Measurements from ENCODE around the gene ZNF592.
"Not testable (repeated sequence)": the region's sequence is repeated elsewhere in the genome, so short reads cannot be mapped to it uniquely, and the experiment has no call there.

ZNF592 gene

DNA sequence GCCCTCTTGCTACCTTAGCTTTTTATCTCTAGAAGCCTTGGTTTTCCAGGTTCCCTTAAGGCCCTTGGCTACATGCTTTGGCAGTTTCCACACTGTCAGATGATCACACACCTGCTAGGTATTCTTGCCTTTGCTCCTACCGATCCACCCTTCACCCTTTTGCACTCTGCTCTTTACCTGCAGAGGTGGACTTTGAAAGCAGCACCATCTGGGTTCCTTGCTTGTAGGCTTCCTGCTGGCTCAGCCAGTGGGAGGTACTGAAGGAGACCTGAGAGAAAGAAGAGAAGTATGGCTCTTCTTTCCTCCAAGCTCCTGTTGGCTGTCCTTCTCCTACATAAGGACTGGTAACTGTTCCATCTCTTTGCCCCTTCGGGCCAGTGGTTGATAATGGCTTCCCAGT is 7.3 kb upstream of the ZNF592 start:
- DNase-seq (ENCODE audit: low read depth) = no peak

DNA sequence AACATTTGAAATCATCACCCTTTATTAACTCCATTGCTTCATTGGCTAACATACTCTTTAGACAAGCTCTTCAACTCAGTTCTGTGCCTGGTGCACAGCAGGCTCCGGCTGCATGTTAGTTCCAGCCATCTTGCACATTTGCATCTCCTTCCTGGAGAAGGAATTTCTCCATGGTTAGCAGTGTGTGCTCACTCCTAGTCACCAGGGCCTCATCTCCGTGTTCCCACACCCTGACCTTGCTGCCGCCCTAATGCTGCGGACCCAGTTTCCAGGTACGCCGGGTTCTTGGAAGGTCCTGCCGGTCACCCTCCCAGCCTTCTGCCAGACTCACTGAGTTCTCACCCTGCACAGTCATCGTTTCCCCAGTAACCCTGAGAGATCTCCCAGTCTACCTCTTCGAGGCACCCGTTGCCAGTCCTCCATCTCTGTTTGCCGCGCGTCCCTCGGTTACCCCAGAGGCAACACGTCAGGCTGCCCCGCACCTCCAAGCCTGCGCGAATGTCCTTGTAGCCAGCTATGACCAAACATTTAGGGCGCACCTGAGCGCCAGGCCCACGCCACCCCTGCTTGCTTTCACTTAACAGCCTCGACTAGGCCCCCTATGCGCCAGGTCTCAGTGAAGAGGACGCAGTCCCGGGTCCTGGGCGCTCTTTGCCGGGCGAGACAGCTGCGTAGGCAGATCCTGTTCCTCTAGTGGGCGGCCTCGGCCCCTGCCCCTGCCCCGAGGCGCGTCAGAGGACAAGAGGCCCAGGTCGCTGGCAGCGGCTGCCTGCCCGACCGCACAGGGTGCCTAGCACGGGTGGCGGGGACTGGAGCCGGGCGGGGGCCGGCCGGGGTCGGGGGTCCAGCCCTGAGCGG is 747 bp upstream of the ZNF592 start:
- DNase-seq (ENCODE audit: low read depth) = no peak

DNA sequence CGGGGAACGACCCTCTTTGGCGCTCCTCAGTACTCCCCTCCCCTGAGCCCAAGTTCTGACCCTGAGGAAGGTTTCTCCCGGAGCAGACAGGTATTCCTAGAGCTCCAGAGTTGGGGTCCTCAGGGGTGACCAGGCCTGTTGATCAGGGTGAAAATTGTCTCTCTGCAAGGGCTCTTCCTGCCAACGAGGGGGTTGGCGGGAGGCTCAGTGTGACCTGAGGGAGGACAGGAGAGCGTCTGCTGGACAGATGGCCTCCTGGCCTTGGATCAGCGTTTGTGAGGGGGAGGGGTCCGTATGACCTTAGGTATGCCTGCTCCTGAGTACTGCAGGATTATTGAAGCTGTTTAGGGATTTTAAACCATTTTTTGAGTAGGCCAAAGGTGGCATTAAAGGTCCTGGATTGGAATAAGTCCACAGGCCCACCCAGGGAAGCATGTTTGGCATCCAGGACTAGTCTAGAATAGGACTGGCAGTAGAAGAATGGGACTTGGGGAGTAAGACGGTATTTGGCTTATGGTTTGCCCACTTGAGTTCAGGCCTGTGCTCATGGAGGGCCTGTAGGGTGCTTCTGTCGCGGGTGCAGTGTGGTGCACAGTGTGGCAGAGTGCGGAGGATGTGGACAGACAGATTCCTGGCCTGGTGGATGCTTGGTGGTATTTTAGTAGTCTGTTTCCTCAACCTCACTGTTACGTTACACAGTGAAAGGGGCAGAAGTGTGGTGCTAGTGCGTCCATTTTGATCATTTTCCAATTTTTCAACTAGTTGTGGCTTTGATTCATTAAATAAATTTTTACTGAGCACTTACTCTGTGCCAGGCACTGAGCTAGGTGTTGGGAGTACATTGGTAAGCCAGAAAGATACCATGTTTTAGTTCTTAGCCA is 959 bp downstream of the ZNF592 start:
- no peak for DNase-seq (ENCODE audit: low read depth)

DNA sequence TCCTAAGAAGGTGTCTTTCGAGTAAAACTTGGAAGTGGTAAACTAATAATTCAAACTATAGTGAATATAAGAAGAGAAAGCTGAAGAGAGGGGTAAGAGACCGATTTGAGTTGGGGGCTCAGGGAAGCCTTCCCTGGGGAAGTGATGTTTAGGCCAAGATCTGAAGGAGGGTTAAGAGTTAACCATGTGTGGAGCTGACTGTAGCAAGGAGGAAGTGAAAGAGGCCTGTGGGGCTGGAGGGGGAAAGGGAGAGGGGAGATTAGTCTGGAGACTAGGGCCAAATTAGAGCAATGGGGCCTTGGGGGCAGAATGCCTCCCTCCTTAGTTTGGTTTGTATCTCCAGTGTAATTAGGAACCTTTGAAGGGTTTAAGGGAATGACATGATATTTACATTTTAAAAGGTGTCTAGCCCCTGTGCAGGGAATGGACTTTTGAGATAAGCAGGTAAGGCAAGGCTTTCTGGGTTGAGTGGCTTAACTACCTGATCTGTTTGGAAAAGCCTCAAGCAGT is 2.2 kb downstream of the ZNF592 start:
- no peak for DNase-seq (ENCODE audit: low read depth)

DNA sequence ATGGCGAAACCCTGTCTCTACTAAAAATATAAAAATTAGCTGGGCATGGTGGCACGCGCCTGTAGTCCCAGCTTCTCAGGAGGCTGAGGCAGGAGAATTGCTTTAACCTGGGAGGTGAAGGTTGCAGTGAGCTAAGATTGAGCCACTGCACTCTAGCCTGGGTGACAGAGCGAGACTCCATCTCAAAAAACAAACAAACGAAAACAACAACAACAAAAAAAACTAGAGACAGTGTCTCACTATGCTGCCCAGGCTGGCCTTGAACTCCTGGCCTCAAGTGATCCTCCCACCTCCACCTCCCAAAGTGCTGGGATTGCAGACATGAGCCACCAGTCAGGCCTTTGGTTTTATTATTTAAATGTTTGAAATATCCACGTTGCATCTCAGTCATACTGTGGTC is 3.3 kb downstream of the ZNF592 start:
- not testable (repeated sequence) for DNase-seq (ENCODE audit: low read depth)

DNA sequence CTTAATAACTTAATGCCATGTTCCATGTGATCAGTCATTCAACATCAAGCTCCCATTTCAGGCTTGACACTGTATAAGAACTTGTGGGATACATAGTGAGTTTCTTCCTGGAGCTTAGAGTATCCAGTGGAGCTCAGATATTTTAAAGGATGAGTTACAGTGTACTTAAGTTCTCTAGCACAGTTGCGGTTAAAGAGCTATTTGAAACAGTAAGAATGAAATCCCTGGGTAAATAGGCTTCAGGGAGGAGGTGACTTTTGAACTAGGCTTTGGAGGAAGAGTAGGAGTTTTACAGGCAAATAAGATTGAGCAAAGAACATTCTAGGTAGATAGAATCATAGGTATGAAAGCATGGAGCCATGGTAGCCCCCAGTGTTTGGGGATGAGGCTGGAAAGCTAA is 3.8 kb downstream of the ZNF592 start:
- no peak for DNase-seq (ENCODE audit: low read depth)

DNA sequence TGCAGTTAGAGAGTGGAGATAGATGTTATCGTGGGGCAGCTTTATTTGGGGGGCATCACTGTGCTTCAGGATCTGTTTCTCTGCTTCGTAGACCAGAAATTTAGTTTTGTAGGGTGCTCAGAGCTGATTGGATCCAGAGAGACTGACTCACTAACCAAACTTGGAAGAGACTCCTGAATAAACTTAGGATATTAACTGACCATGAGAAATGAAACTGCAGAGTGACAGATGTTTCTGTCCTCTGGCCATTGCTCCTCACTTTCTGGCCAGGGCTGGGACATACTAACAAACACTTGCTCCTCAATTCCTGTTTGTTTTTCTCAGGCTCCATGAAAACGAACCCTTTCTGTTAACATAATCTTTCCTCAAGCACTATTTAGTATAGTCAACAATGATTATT is 4.3 kb downstream of the ZNF592 start:
- no peak for DNase-seq (ENCODE audit: low read depth)

DNA sequence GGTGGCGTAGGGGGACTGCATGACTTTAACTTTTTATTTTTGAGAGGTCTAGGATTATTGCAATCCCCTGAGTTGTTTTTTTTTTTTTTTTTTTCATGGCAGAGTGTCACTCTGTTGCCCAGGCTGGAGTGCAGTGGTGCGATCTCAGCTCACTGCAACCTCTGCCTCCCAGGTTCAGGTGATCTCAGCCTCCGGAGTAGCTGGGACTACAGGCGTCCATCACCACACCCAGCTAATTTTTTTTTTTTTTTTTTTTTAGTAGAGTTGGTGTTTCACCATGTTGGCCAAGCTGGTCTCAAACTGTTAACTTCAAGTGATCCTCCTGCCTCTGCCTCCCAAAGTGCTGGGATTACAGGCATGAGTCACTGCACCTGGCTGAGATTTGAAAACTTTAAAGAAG is 6.5 kb downstream of the ZNF592 start:
- DNase-seq (ENCODE audit: low read depth) = not testable (repeated sequence)

DNA sequence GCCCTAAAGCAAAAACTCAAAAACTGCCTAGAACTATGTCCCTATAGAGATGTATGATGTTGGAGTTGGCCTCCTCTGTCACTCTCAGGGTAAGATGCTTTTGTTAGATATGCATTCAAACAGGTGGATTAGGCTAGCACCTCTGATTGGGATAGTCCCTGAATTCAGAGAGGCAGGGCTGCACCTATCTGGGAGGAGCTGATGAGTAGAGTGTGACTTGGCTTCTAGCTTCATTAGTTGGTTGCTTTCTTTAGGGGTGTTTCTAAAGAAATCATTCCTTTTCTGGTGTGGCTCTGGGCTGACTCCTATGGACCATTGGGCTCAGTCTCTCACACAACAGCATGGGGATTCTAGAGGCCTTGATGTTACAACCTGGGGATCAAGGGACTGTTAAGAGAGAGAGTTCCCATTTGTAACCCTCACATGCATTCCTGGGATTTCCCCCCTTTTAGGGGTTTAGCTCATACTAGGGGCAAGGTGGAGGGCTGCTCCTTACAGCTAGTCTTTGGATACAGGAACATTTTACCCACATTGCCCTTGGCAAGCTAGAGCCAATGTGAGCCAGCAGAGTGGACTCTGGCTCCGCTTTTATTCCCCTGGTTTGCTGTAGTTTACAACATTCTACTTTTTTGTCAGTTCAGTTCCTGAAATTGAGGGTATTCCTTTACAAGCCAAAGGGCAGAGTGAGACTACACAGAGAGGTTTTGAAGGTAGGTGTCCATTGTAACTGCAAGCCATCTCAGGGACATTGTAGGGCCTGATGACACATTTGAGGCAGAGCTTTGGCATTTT is 7.5 kb downstream of the ZNF592 start:
- no peak for DNase-seq (ENCODE audit: low read depth)

DNA sequence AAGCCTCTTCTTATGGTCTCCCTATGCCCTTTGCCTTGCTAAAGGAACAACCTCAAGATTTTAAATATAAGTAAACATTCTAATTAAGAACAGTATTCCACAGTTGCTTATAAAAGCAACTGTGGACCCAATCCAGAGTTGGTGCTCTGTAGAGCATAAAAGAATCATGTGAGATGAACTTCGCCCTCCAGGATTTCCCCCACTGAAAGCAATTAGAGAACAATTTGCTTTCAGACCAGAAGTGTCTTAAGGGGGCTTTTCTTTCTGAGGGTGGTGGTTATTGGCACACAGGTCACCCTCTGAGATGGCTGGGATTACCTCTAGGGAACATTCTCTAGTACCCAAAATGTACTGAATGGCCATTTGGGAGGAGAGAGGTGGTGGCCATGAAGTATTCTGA is 10.6 kb downstream of the ZNF592 start:
- no peak for DNase-seq (ENCODE audit: low read depth)

DNA sequence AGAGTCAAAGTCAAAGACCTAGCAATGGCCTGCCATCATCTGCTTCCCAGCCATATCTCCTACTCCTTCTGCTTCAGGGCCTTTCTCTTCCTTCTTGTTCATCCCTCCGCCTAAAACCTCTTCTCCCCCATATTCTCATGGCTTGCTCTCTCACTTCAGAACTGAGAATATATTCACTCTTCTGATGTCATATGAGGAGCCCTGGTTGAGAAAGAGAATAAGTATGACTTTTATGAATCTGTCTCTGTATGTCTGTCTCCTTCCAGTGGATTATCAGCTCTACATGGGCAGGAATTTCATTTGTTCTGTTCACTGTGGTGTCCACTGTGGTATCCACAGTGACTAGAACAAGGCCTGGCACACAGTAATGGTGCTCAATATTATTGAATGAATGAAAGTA is 11.8 kb downstream of the ZNF592 start:
- no peak for DNase-seq (ENCODE audit: low read depth)

DNA sequence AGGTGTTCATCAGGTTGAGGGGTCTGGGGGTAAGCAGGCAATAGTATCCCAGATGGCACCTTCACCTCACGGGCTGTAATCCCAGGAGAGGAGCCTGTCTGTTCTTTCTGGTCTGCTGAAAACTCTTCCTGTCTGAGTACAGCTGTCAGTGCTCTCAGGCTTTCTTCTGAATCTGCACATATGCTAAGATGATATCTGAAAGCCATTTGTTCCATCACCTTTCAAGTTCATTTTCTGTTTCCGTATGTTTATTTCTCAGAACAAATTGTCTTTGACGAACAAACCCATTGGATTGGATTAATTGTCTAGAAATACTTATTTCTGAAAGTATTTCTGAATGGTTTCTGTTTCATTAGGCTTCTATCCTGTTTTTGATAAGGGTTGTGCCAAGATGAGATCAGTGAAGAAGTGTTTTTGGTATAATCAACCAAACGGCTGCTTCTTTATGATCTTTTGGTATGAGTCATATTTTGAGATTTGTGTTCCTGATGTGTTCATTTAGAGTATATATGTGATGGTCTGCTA is 13.3 kb downstream of the ZNF592 start:
- DNase-seq (ENCODE audit: low read depth) = no peak

DNA sequence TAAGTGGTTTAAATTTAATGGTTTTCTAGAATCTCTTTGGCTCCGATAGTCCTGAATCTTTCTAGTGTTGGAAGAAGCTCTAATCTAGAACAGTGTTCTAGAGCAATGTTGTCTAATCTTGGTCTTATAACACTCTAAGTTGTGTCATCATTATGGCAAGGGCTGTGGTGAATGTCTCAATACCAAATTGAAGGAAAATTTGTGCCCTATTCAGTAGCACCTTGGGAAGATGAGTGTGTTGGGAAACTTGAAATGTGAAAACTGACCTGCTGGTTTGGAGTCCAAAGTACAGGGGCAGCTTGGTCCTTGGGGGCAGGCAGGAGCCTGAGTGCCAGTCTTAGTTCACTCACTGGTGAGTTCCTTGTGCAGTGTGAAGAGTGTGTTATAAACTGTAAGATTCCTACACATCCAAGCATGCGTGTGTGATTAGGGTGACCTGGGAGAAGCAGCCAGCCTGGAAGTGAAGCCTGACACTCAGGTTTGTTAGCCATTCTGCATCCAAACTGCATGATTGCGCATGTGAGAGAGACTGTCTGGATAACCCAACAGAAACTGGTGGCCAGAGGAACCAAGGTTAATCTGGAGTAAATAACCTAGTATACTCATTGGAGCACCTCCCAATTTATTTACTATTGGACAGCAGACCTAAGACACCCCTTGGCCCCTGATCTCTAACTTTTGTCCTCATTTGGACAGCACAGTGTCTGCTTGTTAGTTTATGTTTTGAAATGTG is 14.6 kb downstream of the ZNF592 start:
- no peak for DNase-seq (ENCODE audit: low read depth)

DNA sequence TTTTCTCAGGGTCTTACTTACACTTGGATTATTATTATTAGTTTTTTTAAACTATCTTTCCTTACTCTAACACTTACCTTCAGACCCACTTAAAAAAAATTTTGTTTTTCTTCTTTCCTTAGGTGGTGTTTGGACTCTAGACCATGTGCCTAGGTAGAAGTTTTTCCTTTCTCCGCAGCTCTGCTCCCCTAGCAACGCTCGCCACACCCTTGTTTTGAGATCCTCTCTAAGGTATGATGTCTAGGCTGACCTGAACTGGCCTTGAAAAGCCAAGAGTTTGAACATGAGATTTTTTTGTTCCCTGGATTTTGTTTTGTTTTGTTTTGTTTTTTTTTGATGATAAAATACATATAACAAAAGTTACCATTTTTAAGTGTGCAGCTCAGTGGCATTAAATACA is 16.2 kb downstream of the ZNF592 start:
- no peak for DNase-seq (ENCODE audit: low read depth)

DNA sequence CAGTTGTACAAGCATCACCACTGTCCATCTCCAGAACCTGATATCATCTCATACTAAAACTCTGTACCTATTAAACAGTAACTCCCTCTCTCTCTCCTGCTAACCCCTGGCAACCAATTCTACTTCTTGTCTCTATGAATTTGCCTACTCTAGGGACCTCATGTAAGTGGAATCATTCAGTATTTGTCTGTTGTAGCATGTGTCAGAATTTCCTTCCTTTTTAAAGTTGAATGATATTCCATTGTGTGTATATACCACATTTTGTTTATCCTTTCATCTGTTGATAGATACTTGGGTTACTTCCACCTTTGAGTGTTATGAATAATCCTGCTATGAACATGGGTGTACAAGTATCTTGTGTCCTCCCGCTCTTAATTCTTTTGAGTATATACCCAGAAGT is 16.6 kb downstream of the ZNF592 start:
- no peak for DNase-seq (ENCODE audit: low read depth)

DNA sequence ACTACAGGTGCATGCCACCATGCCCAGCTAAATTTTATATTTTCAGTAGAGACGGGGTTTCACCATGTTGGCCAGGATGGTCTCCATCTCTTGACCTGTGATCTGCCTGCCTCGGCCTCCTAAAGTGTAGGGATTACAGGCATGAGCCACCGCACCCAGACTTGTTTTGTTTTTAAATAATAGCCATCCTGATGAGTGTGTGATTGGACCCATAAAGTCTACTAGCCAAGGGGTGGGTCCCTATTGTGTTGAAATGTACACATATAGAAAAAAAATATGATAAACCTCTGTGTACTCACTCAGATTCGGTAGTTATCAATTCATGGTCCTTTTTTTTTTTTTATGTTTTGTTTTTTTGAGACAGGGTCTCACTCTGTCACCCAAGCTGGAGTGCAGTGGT is 17.3 kb downstream of the ZNF592 start:
- DNase-seq (ENCODE audit: low read depth) = no peak

DNA sequence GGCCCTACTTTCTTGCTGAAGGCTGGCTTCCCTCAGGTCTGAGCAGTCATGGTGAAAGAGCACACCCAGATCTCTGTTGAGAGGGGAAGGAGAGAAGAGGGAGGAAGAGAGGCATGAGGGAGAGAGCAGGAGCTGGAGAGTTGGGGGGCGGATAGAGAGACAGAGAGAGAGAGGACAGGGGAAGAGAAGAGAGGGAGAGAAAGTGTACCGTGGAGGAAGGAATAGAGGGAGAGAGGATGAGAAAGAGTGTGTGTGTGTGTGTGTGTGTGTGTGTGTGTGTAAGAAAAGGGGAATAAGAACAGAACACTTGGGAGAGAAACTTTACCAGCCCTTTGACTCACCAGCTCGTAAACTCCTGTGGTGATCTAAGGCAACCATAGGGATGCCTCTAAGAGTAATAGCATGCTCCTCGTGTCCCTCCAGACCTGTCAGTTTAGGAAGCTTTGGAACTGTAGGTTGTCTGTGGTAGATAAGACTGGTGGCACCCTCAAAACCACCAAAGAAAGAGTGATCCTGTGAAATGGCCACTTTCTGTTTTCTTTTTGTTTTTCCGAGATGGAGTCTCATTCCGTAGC is 18.2 kb downstream of the ZNF592 start:
- DNase-seq (ENCODE audit: low read depth) = no peak

DNA sequence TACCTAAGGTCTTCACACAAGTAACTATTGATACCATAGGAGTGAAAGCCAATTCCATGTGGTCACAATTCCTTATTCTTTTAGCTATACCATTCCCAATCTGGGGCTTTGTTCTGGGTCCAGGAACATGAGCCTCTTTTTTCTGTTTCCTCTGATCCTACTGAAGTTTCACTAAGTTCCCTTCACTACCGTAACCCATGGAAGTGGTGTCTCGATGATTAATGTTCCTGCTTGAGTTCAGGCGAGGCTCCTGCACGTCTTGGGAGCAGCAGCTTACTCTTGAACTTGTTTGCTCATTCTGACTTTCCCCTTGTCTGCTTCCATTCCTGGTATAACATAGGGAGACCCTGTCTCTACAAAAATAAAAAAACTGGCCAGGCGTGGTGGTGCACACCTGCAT is 23.6 kb downstream of the ZNF592 start:
- no peak for DNase-seq (ENCODE audit: low read depth)

DNA sequence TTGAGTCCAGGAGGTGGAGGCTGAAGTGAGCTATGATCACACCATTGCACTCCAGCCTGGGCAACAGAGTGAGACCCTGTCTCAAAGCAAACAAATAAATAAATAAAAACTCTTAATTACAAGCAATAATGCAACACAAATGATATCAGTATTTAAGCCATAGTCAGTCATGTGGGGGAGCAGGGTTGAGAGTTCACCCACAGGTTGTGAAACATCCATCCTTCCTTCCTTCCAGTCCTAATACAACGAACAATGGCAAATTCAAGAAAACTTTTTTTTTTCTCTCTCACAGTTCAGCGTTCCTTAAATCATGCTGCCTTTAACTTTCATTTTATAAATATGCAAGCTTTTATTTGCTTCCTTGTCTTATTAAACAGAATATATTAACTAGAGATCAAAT is 24.1 kb downstream of the ZNF592 start:
- DNase-seq (ENCODE audit: low read depth) = no peak

DNA sequence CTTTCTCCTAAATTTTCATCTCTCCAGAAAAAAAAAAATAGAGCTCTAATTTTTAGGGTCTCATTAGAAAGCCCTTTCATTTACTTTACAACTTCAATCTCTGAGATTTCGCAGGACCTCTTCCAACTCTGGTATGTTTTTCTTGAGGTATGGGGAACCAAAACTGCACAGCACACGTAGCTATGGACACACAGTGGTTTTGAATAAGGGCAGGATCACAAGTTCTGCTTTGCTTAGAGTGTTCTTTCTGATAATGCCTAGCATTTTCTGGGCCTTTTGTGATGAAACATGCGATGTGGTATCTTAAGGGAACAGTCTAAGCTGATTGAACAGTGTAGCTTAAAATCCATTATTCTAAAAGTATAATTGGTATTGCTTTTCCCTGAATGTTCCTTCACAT is 25.3 kb downstream of the ZNF592 start:
- DNase-seq (ENCODE audit: low read depth) = no peak

DNA sequence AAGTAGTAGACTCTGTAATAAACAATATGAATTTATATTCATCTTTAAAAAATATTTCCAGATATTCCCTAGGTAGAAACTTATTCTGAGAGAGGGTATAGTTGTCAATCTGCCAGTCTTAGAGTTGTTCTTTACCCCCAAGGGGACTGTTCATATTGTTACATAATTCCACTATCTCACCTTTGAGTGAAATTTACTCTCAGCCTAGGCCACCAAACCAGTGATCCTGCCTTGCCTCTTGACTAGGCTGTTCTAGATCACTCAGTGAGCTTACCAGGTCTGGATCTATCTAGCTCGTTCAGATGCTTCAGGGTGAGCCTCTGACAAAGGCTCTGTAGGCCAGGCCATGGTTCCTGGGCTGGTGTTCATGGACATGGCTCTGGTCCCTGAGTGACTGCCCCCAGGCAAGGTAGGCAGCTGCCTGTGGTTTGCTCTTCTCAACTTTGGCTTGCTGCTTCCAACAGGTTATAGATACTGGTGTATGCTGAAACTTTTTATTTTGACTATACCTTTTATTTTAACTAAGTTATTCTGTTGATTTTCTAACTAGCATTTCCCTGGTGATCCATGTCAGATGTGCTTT is 27.6 kb downstream of the ZNF592 start:
- no peak for DNase-seq (ENCODE audit: low read depth)
